OCI-LY3 (cell line): ENCODE results near the gene ZNF335.
A peak's percentile ranks its signal among the peaks of the same experiment; 100 is the strongest.

Source experiments
- H2AFZ ChIP-seq: fragments of 200-600, 300-600 bp; shearing (Covaris generic); 2 replicates; pipeline ENCODE4 v1.6.0; 2014; ENCODE audit warnings: antibody characterized with exemption, low read depth, low read length
- H3K27ac ChIP-seq: fragments of 200-600, 300-600 bp; sonication (generic); 2 replicates; pipeline ENCODE4 v1.5.1; 2014; ENCODE audit warnings: mild to moderate bottlenecking, low read length, moderate library complexity, mixed read lengths
- H3K27me3 ChIP-seq: fragments of 200-600, 300-600 bp; sonication (generic); 2 replicates; pipeline ENCODE4 v1.6.1; 2014; ENCODE audit warnings: low read depth, low read length, mixed read lengths
- H3K36me3 ChIP-seq: fragments of 200-600, 300-600 bp; sonication (generic); replicated peaks from 2 replicates; pipeline ENCODE3; 2014; ENCODE audit warnings: low read depth, low read length, mixed read lengths
- H3K4me1 ChIP-seq: fragments of 300-600, 200-600 bp; sonication (generic); 2 replicates; pipeline ENCODE4 v1.6.1; 2014; ENCODE audit warnings: low read length, mixed read lengths
- H3K4me2 ChIP-seq: fragments of 200-600, 300-600 bp; sonication (generic); 2 replicates; pipeline ENCODE4 v1.6.1; 2014; ENCODE audit warnings: low read length, mixed read lengths
- H3K4me3 ChIP-seq: fragments of 300-600, 200-600 bp; sonication (generic); 2 replicates; pipeline ENCODE4 v1.5.1; 2014; ENCODE audit warnings: antibody characterized with exemption, mild to moderate bottlenecking, low read length, moderate library complexity
- H3K79me2 ChIP-seq: fragments of 300-600, 200-600 bp; shearing (Covaris generic); 2 replicates; pipeline ENCODE4 v1.6.1; 2014; ENCODE audit warnings: mild to moderate bottlenecking, low read length, mixed read lengths
- H3K9ac ChIP-seq: fragments of 300-600, 200-600 bp; shearing (Covaris generic); 2 replicates; pipeline ENCODE4 v1.6.0; 2014; ENCODE audit warnings: mild to moderate bottlenecking, low read length, moderate library complexity
- H3K9me3 ChIP-seq: fragments of 200-600, 300-600 bp; shearing (Covaris generic); 2 replicates; pipeline ENCODE4 v1.6.1; 2014; ENCODE audit warnings: low read length, mixed read lengths; ENCODE audit not compliant: insufficient read depth
- H4K20me1 ChIP-seq: fragments of 200-600, 300-600 bp; sonication (generic); 2 replicates; pipeline ENCODE4 v1.6.1; 2016; ENCODE audit warnings: low read length, mixed read lengths; ENCODE audit not compliant: insufficient read depth
- CTCF ChIP-seq: fragments of 200-600, 300-600 bp; sonication (generic); IDR thresholded peaks from 2 replicates; pipeline ENCODE4 v1.5.1; 2014; ENCODE audit warnings: antibody characterized with exemption, low read length, low read depth
- EZH2phosphoT487 ChIP-seq: fragments of 200-600 bp; shearing (Covaris generic); IDR thresholded peaks from 2 replicates; pipeline ENCODE4 v1.6.1; 2018; ENCODE audit warnings: antibody characterized with exemption, mixed run types, low read depth

ZNF335 gene

GRCh38 chr20:46010491-46011391, 38.7 kb upstream of the ZNF335 start:
- Histone ChIP-seq H2AFZ (no peak overlapping the region), H3K27ac (no peak overlapping the region), H3K4me2 (no peak overlapping the region), H3K4me1 (peaks cover 39% of the 10 kb centered on the region), H3K27me3 (peaks cover 23% of the 10 kb centered on the region), H3K9me3 (no peaks in the 10 kb centered on the region), H3K4me3 (no peak overlapping the region), H3K79me2 (no peaks in the 10 kb centered on the region), H3K9ac (no peak overlapping the region), H4K20me1 (no peaks in the 10 kb centered on the region), H3K36me3 (no peaks in the 10 kb centered on the region)
- TF ChIP-seq CTCF (no peak), EZH2phosphoT487 (no peak)

- Histone ChIP-seq H3K27ac (no peak overlapping the region), H4K20me1 (no peaks in the 10 kb centered on the region), H3K9me3 (no peaks in the 10 kb centered on the region), H3K79me2 (no peaks in the 10 kb centered on the region), H3K36me3 (no peaks in the 10 kb centered on the region), H3K4me3 (no peak overlapping the region), H3K27me3 (peaks cover 22% of the 10 kb centered on the region), H3K9ac (no peak overlapping the region), H3K4me1 (peaks cover 48% of the 10 kb centered on the region), H3K4me2 (no peak overlapping the region), H2AFZ (no peak overlapping the region)
- no peak for TF ChIP-seq EZH2phosphoT487
Observed at GRCh38 chr20:46009816-46010215, 37.8 kb upstream of the ZNF335 start.

GRCh38 chr20:46007671-46008070, 35.7 kb upstream of the ZNF335 start:
- H3K4me1 ChIP-seq, result peaks cover 46% of the 10 kb centered on the region
- no peak overlapping the region for H2AFZ ChIP-seq
- peaks cover 27% of the 10 kb centered on the region for H3K27me3 ChIP-seq
- H3K27ac ChIP-seq, result no peak overlapping the region
- H3K9ac ChIP-seq, result peak overlapping the region; percentile 37; the same call in 1 of the 2 replicates
- no peaks in the 10 kb centered on the region for H4K20me1 ChIP-seq
- H3K9me3 ChIP-seq, result no peaks in the 10 kb centered on the region
- H3K4me2 ChIP-seq, result peak overlapping the region; percentile 69
- H3K79me2 ChIP-seq, result no peaks in the 10 kb centered on the region
- TF ChIP-seq CTCF (no peak), EZH2phosphoT487 (no peak)
- H3K4me3 ChIP-seq, result peak overlapping the region; percentile 36
- no peaks in the 10 kb centered on the region for H3K36me3 ChIP-seq

- no peaks in the 10 kb centered on the region for H3K36me3 ChIP-seq
- no peaks in the 10 kb centered on the region for H4K20me1 ChIP-seq
- no peak overlapping the region for H3K4me3 ChIP-seq
- no peak overlapping the region for H3K4me2 ChIP-seq
- no peak overlapping the region for H3K27ac ChIP-seq
- H2AFZ ChIP-seq, result no peak overlapping the region
- no peaks in the 10 kb centered on the region for H3K9me3 ChIP-seq
- peaks cover 29% of the 10 kb centered on the region for H3K27me3 ChIP-seq
- TF ChIP-seq EZH2phosphoT487 (no peak), CTCF (no peak)
- H3K79me2 ChIP-seq, result no peaks in the 10 kb centered on the region
- no peak overlapping the region for H3K9ac ChIP-seq
- H3K4me1 ChIP-seq, result peaks cover 46% of the 10 kb centered on the region
Observed at GRCh38 chr20:46006964-46007363, 35.0 kb upstream of the ZNF335 start.
